DMS114 treated with DMSO at 0.1 percent for 48 hours (cell line): ENCODE data around the gene ARHGAP15.

Experiments
- DNase-seq: peaks from one replicate; lab custom pipeline; 2025; ENCODE audit not compliant: unreplicated experiment; lab: John Stamatoyannopoulos, UW

ARHGAP15 gene

GRCh38 chr2:143477714-143478443, 348.7 kb downstream of the ARHGAP15 start:
- no peak for DNase-seq

DNA sequence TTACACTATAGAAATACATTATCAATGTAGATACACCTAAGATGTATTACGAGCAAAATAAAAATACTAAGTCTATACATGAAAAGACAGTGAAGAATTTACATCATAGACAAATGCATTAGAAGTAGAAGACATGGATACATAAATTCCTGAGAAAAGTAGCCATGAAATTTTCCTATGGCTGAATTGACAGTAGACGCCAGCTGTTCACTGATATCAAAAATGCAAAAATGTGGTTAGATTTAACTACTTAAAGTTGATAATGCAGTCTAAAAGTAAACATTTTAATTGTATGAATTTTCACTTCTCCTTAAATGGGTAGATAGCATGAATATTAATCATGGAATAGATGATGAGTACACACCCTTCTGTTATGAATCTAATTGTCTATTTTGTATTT, 350.9 kb downstream of the ARHGAP15 start:
- no peak for DNase-seq

DNA sequence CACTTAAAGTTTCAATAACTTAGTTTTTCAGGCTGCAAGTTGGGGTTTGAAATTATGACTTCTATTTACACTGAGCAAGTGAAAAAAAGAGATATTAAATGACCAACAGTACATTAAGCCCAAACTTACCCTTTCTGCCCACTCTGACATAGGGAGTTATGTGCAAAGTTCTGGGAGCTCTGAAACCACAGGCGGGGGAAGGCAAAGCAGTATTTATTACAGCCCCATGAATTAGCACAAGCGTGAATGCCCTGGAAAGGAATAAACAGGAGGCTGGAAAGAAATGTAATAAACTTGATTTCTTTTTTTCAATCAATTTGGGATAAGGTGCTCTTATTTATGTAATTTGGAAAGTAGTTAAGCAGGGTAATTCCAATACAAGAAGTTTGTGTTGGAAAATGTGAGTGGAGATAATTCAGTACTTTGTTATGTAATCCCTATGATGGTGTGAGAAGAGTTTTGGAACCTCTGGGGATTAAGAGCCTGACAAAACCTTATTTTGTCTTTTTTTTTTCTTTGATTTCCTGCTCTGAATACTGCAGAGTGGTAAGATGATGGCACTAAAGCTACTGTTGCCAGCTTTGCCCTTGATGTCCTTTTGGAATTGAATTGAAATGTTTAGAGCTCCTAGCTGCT, 351.5 kb downstream of the ARHGAP15 start:
- no peak for DNase-seq

- no peak for DNase-seq
These were observed 352.0 kb downstream of the ARHGAP15 start for GRCh38 chr2:143481237-143481623.

- DNase-seq: no peak
These were observed 352.5 kb downstream of the ARHGAP15 start for GRCh38 chr2:143481733-143482132.

- no peak for DNase-seq
These were observed 353.1 kb downstream of the ARHGAP15 start for GRCh38 chr2:143482316-143482715.

DNA sequence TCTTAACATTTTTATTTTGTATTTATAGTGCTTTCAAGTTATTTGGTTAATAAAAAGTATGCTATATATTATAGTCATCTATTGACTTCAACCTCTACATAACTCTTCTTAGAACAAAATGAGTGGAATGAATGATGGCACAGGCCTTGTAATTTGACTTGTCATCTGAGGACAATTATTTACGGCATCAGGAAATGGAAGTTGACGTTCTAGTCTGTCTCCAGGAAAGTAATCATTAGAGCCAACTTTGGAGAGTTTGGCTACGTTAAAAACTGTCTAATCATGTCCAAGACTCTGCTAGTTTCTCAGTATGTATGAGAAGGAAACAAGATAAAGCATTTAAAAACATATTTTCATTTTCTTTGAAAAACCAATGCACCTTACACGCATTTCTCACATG, 353.6 kb downstream of the ARHGAP15 start:
- DNase-seq: no peak

DNA sequence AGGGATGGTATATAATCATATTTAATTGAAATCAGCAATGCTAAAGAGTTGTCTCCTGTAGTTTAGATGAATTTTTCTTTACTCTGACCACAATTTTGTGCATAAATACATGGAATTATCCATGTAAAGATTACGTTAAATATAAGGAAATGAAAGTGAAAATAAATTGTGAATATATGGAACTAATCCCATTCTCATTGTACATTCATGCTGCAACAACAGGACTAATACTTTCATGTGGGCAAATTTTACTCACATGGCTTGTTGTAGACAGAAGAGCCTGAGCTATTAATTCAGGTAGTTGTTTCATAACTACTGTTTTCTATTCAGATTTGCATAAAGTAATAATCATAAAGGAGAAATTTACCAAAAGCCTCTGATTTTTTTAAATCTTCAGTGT, 357.8 kb downstream of the ARHGAP15 start:
- no peak for DNase-seq

DNA sequence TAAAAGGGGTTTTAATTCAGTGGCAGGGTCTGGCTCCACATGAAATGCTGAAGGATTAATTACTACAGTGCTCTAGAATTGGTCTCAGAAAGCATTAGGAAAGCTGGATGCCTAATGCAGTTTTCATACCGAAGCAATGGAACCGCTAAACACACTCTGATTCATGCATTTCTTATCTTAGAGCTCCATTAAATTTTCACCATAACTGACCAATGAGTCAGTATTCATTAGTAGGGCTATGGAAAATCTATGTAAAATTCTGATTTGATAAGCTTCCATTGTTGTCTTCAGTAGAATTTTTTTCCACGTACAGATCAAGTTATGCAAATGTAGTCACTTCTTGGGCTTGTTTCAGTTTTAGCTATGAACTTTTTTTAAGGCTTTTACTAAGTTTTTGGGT, 359.9 kb downstream of the ARHGAP15 start:
- DNase-seq: no peak

DNA sequence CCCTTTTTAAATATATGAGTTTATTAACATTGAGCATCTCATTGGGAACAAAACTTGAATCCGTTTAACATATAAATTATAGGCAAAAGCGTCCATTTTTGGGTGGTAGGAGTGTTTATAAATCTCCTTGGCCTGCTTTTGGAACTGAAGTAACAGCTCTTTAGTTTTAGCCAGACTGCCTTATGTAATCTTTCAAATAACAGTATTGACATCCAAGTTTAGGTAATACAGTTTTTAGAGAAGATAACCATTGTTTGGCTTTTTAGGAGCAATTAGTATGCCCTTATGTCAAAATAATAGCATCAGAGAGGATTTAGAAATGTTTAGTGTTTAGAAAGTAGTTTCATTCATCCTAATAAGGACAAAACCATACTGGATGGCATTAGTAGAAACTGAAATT, 361.9 kb downstream of the ARHGAP15 start:
- no peak for DNase-seq

GRCh38 chr2:143493339-143493738, 364.1 kb downstream of the ARHGAP15 start:
- no peak for DNase-seq

DNA sequence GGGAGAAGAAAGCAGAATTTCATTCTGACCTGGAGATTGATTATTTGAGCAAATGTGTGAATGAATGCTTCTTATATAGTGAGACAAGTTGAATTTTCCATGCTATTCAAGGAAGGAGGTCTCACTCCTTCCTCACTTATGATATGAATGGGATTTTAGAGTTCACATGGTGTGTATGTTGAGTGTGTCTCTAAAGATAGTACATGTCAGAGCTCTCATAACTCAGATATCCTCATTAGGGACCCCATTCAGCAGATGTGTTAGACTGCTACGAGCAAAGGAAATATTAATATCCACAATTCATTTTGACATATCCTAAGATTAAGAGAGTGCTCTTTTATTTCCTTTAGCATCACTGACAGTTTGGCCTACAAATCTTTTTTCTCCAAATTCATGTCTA, 368.5 kb downstream of the ARHGAP15 start:
- DNase-seq: no peak

DNA sequence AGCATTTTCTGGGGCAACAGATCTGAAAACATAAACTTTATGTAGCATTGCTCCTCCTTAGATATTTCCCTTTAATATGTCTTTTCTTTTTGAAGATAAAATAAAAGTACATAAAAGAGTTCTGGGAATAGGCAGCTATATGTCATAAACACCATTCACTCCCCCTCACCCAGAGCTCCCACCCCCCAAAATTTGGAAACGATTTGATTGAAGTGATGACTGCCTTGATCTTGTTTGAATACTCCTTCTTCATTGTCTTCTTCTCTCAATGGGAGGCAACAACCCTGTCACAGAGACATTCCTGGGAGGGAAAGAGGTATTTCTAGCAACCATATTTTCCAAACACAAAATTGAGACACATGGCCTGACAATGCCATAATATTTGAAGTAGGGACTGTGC, 369.3 kb downstream of the ARHGAP15 start:
- DNase-seq: no peak

DNA sequence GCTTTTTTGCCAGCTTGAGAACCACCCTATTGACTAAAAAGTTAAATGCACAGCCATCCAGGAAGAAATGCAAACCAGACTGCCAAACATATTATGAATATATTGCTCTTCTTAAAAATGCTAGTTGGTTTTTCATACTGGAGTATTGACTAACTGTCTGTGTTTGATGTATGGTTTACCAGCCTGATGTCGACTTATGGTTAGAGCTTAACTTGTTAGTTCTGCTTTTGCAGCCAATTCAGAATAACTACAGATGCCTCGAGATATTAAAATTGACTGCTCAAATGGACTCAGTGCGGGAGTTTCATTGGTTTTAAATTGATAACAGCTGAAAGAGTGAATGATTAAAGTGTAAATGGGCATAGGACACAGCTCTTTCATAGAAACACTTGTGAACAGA, 369.8 kb downstream of the ARHGAP15 start:
- DNase-seq: no peak

GRCh38 chr2:143501106-143501676, 372.0 kb downstream of the ARHGAP15 start:
- no peak for DNase-seq

DNA sequence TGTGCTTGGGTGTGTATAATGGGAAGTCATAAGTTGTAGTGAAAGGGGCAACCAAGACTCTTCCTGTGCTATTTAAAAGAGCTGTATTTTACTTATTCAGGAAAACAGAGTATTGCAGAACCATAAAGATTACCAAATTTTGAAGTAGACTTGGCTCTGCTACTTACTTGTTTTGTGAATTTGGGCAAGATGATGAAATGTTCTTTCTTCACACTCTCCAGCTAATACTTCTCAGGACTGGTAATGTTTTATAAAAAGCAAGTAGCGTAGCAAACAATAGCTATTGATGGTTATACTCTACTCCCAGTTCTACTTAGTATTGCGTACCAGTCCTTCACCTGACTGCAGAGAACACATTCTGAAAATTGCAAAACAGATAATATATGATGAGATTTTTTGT, 374.1 kb downstream of the ARHGAP15 start:
- no peak for DNase-seq

GRCh38 chr2:143504397-143504796, 375.2 kb downstream of the ARHGAP15 start:
- DNase-seq: no peak

GRCh38 chr2:143505542-143505941, 376.3 kb downstream of the ARHGAP15 start:
- DNase-seq: no peak

DNA sequence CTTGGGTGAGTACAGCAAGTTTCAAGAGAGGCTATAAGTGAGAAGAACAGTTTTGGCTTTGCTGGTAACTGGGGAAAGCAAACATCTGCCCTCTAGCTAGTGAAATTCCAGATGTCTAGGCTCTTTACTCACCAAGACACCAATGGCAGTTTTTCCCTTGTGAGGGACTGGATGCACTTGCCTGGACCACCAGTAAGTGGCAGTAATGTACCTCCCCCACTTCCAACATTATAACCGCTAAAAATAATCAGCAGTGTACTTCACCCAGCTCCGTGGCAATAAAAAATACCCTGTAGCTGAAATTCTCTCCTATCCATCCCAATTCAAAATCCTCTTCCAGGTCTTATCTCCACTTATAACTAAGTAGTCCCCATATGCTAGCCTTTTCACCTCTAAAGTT, 383.9 kb downstream of the ARHGAP15 start:
- no peak for DNase-seq

- DNase-seq: no peak
These were observed 385.2 kb downstream of the ARHGAP15 start for GRCh38 chr2:143514413-143514812.

DNA sequence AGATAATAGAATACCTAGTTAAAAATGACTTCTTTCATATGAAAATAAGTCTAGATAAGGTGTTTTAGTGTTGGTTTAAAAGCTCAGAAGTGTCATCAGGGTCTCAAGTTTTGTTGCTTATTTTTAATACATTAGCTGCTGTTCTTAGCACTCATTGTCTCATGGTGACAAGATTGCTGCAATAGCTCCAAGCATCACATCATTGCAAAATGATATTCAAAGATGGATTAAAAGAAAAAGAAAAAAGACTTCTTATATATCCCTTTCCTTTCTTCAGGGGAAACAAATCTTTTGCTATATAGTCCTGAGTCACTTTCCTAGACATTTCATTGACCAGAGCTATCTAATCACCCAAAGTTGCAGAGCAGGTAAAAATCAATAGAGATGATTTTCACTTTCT, 386.1 kb downstream of the ARHGAP15 start:
- DNase-seq: no peak

DNA sequence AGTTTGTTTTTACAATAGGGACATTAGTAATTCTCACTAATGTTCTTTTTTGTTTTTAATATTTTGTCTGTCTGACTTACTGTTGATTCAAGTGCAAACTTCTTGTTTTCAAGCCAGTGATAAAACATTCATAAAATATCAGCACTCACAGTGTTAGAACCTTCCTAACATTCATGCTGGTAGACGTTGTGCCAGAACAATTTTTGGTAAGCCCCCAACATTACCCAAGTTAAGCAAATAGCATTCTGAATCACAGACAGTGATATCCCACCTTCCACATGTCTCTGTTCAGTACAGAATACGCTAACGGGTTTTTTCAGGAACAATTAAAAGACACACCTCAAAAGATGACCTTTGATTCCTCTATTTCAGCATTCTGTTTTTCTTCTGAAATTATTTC, 390.3 kb downstream of the ARHGAP15 start:
- no peak for DNase-seq

DNA sequence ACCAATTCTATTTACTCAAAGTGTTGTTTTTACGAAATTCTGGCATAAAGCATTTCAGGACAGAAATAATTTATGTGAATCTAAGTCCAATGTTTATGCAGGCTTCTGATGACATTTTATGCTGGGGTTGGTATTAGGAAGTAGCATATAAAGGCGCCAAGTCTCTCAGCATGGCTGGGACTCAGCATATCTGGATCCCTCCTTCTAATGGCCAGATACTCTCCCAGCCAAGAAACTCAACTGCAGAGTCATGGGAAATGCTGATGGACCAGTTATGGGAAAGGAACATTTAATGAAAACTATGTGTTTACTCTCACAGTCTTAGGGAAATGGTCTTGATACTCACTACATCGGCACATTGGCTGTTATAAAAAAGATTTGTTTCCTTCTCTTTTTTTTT, 392.2 kb downstream of the ARHGAP15 start:
- DNase-seq: no peak
